ENCODE results near the gene TEAD1.

The TEAD1 gene

GRCh38 chr11:12664385-12664784 is 9.8 kb upstream of the TEAD1 start:
- DNase-seq (ENCODE audit: low read depth in 4 of 4, low spot score in 1 of 4): no peak

- no peak for DNase-seq (ENCODE audit: low read depth in 4 of 4, low spot score in 1 of 4)
Observed at GRCh38 chr11:12666915-12667314, 7.3 kb upstream of the TEAD1 start.

- no peak for DNase-seq (ENCODE audit: low read depth in 4 of 4, low spot score in 1 of 4)
Observed at GRCh38 chr11:12667646-12668045, 6.6 kb upstream of the TEAD1 start.

GRCh38 chr11:12668166-12668565 is 6.1 kb upstream of the TEAD1 start:
- DNase-seq (ENCODE audit: low read depth in 4 of 4, low spot score in 1 of 4): no peak

- no peak for DNase-seq (ENCODE audit: low read depth in 4 of 4, low spot score in 1 of 4)
Observed at GRCh38 chr11:12669930-12670329, 4.3 kb upstream of the TEAD1 start.

- DNase-seq (ENCODE audit: low read depth in 4 of 4, low spot score in 1 of 4): no peak
Observed at GRCh38 chr11:12671370-12671769, 2.9 kb upstream of the TEAD1 start.

- DNase-seq (ENCODE audit: low read depth in 4 of 4, low spot score in 1 of 4): no peak
Observed at GRCh38 chr11:12673601-12673923, 659 bp upstream of the TEAD1 start.

- DNase-seq (ENCODE audit: low read depth in 4 of 4, low spot score in 1 of 4): peak in 1 of 4 experiments; percentile 10
Observed at GRCh38 chr11:12674571-12674935, 332 bp downstream of the TEAD1 start.

- no peak for DNase-seq (ENCODE audit: low read depth in 4 of 4, low spot score in 1 of 4)
Observed at GRCh38 chr11:12674936-12675696, 895 bp downstream of the TEAD1 start.

- DNase-seq (ENCODE audit: low read depth in 4 of 4, low spot score in 1 of 4): no peak
Observed at GRCh38 chr11:12675951-12676711, 1.9 kb downstream of the TEAD1 start.

GRCh38 chr11:12677131-12677530 is 2.9 kb downstream of the TEAD1 start:
- no peak for DNase-seq (ENCODE audit: low read depth in 4 of 4, low spot score in 1 of 4)

- no peak for DNase-seq (ENCODE audit: low read depth in 4 of 4, low spot score in 1 of 4)
Observed at GRCh38 chr11:12678092-12678491, 3.9 kb downstream of the TEAD1 start.

GRCh38 chr11:12678991-12679390 is 4.8 kb downstream of the TEAD1 start:
- DNase-seq (ENCODE audit: low read depth in 4 of 4, low spot score in 1 of 4): no peak

GRCh38 chr11:12679471-12679870 is 5.2 kb downstream of the TEAD1 start:
- DNase-seq (ENCODE audit: low read depth in 4 of 4, low spot score in 1 of 4): no peak

GRCh38 chr11:12680246-12680939 is 6.2 kb downstream of the TEAD1 start:
- DNase-seq (ENCODE audit: low read depth in 4 of 4, low spot score in 1 of 4): peak in 1 of 4 experiments; percentile 10

GRCh38 chr11:12680940-12681258 is 6.7 kb downstream of the TEAD1 start:
- no peak for DNase-seq (ENCODE audit: low read depth in 4 of 4, low spot score in 1 of 4)

GRCh38 chr11:12681466-12681865 is 7.2 kb downstream of the TEAD1 start:
- no peak for DNase-seq (ENCODE audit: low read depth in 4 of 4, low spot score in 1 of 4)

GRCh38 chr11:12682288-12682687 is 8.1 kb downstream of the TEAD1 start:
- no peak for DNase-seq (ENCODE audit: low read depth in 4 of 4, low spot score in 1 of 4)

- DNase-seq (ENCODE audit: low read depth in 4 of 4, low spot score in 1 of 4): no peak
Observed at GRCh38 chr11:12682737-12683500, 8.7 kb downstream of the TEAD1 start.

GRCh38 chr11:12683874-12684273 is 9.7 kb downstream of the TEAD1 start:
- no peak for DNase-seq (ENCODE audit: low read depth in 4 of 4, low spot score in 1 of 4)

GRCh38 chr11:12684315-12684714 is 10.1 kb downstream of the TEAD1 start:
- no peak for DNase-seq (ENCODE audit: low read depth in 4 of 4, low spot score in 1 of 4)

GRCh38 chr11:12684816-12685215 is 10.6 kb downstream of the TEAD1 start:
- no peak for DNase-seq (ENCODE audit: low read depth in 4 of 4, low spot score in 1 of 4)

All from stimulated activated CD4-positive, alpha-beta T cell treated with anti-CD3 and anti-CD28 coated beads, Interleukin-1b, Interleukin-23, amount 100 ng/mL, for 24 hours (primary cell).